HG03064 (cell line): ENCODE results near the gene NCBP1.
"Not testable (repeated sequence)": the region's sequence is repeated elsewhere in the genome, so short reads cannot be mapped to it uniquely, and the experiment has no call there.

ENCODE experiments used
- ATAC-seq: cut with Tn5 transposase; IDR thresholded peaks from one replicate; pipeline ENCODE4 v1.9.1; 2021; ENCODE audit warnings: low read depth; ENCODE audit not compliant: unreplicated experiment

NCBP1 gene, protein sequence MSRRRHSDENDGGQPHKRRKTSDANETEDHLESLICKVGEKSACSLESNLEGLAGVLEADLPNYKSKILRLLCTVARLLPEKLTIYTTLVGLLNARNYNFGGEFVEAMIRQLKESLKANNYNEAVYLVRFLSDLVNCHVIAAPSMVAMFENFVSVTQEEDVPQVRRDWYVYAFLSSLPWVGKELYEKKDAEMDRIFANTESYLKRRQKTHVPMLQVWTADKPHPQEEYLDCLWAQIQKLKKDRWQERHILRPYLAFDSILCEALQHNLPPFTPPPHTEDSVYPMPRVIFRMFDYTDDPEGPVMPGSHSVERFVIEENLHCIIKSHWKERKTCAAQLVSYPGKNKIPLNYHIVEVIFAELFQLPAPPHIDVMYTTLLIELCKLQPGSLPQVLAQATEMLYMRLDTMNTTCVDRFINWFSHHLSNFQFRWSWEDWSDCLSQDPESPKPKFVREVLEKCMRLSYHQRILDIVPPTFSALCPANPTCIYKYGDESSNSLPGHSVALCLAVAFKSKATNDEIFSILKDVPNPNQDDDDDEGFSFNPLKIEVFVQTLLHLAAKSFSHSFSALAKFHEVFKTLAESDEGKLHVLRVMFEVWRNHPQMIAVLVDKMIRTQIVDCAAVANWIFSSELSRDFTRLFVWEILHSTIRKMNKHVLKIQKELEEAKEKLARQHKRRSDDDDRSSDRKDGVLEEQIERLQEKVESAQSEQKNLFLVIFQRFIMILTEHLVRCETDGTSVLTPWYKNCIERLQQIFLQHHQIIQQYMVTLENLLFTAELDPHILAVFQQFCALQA

DNA sequence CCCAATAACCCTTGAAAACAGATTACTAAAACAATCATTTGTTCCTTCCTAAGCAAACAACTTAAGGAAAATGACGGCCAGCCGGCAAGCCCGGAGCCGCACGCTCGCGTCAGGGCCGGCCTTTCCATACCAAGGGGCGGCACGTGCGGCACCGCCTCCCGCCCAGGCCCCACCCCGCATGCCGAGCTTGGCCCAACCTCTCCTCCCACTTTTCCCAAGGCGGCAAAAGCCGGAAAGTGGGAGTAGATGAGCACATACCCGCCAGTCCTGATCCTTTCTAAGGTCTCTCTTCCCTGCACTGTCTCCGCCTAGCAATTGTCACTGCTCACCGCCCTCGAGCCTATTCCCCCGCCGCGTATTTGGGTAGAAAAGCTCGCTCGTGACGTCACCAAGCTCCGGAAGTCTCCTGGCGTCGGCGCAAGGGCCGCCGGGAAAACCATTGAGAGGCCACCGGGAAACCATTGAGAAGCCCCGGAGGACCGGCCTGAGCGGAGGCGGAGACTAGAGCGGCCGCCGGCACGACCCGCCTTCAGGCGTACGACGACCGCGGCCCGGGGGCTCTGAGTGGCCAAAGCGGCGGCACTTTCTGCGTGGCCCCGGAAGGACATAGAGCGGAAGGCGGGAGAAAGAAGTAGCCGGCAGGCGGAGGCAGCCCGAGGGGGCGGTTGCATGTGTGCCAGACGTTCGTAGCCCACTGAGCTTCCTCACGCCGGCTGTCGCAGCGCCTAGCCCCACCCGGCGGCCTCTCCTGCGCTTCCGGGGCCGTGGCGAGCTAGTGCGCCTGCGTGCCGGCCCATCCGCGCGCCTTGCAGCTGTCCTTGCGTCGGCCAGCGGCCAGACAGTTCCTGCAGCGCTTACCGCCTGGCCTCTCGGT lies at the start of gene NCBP1, which contains the start of gene TSTD2:
TSS of gene NCBP1 (plus strand) at position 837 of the 874 bp plus-strand sequence. CDS start 61 bp downstream, outside the sequence.
TSS of gene TSTD2 (minus strand) at position 384 of the 874 bp plus-strand sequence. CDS start 5,806 bp downstream, outside the sequence.
- peak; percentile 88 for ATAC-seq

DNA sequence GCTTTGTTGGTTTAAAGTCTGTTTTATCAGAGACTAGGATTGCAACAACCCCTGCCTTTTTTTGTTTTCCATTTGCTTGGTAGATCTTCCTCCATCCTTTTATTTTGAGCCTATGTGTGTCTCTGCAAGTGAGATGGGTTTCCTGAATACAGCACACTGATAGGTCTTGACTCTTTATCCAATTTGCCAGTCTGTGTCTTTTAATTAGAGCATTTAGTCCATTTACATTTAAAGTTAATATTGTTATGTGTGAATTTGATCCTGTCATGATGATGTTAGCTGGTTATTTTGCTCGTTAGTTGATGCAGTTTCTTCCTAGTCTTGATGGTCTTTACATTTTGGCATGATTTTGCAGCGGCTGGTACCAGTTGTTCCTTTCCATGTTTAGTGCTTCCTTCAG lies 48.8 kb upstream of the NCBP1 start:
- ATAC-seq = not testable (repeated sequence)

DNA sequence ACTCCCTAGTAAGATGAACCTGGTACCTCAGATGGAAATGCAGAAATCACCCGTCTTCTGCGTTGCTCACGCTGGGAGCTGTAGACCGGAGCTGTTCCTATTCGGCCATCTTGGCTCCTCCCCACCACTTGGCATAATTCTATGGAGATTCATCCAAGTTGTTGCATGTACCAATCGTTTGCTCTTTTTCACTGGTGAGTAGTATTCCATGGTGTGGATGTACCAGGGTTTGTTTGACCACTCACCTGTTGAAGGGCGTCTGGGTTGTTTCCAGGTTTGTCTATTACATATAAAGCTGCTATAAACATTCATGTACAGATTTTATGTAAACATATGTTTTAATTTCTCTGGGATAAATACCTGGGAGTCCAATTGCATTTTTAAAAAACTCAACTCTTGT lies 46.7 kb upstream of the NCBP1 start:
- ATAC-seq = not testable (repeated sequence)

DNA sequence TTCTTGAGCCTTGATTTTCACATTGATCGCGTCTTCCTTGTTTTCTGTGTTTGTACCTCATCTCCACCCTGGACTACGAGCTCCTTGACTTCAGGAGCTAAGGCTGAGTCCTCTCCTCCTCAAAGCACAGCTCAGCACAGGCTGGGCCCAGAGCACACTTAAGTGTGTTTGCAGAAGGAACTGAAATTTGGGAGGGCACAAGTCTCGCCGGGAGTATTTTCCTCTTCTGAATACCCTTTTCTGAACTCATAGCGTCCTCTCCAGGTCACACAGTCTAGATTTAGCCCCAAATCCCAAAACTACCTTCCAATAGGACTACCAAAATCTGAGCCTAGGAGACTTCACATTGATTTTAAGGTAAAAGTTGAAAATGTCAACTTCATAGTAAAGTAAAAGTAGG lies 42.1 kb upstream of the NCBP1 start:
- no peak for ATAC-seq

DNA sequence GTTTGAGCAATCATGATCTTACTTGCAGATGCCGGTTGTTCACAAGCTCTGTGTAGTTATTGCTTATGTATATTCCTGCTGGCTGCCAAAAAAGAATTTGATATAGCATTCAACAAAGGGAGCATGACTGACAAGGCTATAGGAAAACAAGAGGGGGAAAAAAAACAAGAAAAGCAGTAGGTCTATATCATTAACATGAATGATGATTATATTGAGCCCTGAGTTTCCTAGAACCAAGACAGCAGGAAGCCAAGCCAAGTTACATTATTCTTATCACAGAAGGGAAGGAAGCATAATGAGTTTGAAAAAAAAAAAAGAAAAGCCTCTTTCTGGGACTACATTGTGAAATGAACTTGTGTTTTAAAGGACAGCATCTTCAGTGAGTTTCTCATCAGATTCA lies 41.5 kb upstream of the NCBP1 start:
- no peak for ATAC-seq

DNA sequence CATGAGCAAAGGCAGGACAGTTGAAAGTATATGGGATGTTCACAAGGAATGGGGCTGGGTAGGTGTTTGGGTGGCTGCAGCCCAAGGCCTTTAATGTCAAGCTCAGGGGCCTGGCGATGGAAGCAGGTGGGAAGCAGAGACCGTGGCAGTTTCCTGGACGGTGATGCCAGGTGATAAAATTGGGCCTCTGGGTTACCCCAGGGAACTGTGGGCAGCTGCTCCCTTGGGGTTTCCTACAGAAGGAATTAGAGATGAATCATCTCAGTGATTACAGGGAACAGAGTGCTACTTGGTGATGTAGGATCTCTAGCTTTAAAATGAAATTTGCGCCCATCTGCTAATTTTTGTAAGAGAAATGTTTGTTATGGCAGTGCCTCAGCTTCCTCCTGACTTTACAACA lies 39.7 kb upstream of the NCBP1 start:
- no peak for ATAC-seq

DNA sequence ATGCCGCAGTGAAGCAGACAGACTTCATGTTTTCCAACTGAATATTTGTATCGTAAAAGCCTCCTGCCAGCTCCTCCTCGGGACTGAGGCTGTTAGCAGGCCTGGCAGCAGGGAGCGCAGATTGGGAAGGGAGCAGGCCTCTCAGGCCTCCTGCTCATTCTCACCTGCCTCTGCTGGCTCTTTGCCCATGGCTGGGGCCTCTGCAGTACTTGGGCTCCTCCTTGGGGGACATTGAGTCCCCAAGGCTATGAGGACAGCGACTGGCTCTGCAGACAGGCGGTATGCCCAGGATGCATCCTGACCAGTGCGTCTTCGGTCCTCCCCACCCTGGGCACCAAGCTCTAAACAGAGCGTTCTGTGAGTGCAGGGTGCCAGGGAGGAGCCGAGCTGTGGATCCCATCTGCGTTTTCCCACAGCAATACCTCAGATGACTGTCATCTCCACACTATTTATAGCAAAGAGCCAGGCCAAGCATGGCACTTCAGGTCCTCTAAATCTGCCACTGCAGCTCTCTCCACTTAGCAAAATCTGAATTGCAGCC lies 39.2 kb upstream of the NCBP1 start:
- no peak for ATAC-seq

DNA sequence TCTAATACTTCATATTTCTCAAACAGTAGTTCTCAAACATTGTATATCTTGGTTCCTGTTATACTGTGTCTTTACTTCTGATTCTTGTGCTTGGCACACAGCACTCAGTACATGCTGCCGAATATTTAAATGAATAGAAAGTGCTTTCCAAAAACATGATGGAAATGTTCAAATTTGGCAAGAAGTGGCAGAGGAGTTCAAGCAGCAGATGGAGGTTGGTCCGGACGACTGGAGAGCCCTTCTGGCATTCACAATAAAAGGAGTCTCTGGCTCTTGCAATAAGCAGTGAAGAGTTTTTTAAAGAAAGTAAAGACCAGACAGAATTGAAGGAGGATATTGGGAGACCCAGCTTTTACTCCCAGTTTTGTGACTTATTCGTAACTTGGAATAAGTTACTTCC lies 36.7 kb upstream of the NCBP1 start:
- ATAC-seq = no peak

DNA sequence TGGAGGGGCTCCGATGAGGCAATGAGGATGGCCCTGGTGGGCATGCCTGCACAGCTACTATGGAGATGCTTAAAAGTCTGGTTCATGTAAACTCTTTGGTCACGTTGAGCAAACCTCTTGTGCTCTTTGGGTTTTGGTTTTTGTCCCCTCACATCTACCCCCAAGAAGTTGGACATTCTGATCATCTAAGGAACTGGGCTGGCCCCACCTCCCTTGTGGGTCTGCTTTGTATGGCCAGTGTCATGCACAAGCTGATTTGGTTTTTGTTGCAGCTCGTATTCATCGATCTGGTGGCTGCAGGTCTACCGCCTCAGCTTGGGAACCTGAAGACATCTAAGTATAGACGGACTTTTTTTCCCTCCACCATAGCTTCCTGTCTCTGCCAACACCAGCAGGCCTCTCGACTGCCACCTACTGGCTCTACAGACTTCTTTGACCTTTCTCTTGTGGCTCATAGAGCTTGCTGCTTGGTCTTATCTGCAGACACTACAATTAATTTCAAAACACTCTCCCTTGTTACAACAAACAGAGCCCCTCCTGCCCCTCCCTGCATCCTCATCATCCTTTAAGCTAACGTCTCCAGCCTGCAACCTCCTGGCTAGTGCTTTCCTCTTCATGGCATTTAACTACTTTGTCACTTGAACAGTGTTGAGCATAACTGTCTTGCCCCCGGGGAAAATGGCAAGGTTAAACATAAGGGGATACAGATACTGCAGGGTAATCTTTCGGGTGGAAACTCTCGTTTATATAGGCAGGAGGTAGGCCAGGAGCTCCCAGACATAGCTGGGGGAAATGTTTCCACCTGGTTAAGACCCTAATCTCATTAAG lies 34.9 kb upstream of the NCBP1 start:
- ATAC-seq = peak; percentile 72

DNA sequence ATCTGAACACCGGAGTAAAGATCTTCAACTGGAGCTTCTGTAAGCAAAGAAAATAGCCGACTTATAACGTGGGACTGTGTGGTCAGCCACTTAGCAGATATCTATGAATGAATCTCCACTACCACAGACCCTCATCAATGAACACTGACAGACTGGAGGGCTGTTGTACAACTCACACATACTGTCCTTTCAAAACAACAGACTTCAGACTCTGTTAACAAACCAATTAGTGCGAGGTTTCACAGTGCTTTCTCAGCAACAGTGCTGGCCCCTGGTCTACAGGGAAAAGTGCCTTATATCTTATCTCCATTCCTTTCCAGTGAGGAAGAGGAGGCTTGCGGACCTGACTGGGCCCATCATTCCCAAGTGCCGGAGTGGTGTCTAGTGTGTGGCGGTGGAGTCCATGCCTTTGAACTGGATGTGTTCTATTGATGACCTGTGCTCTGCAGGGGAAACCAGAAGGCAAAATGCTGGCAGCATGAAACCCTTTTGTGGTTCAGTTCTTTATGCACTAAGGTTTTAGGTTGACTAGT lies 34.2 kb upstream of the NCBP1 start:
- no peak for ATAC-seq

DNA sequence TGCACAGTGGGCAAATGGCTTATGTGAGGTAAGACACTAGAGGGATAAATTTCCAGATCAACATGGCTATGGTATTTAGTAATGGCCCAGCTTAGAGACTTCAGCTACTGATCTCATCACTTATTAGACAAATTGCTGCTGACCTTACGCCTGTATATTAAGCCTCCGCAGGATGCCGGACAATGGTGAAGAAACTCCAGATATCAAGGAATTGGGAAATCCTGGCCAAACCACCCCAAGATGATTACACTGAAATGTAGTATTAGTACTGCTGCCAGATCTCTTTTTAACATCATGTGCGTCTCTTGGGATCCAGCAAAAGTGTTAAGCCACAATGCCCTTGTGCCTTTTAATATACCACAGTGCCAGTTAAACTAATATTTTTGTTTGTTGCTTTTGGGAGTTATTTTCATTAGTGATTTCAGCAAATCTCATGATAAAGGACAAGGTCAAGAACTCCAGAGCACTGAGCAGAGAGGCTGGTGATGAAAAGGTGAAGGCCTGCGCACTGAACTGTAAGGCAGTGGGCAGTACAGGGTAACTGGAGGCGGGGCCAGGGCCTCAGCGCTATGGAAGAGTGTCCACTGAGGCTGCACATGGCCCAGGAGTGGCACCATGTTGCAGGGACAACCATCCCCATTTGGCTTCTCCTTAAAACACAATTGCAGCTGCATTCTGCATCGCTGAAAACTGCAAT lies 32.9 kb upstream of the NCBP1 start:
- ATAC-seq = no peak

DNA sequence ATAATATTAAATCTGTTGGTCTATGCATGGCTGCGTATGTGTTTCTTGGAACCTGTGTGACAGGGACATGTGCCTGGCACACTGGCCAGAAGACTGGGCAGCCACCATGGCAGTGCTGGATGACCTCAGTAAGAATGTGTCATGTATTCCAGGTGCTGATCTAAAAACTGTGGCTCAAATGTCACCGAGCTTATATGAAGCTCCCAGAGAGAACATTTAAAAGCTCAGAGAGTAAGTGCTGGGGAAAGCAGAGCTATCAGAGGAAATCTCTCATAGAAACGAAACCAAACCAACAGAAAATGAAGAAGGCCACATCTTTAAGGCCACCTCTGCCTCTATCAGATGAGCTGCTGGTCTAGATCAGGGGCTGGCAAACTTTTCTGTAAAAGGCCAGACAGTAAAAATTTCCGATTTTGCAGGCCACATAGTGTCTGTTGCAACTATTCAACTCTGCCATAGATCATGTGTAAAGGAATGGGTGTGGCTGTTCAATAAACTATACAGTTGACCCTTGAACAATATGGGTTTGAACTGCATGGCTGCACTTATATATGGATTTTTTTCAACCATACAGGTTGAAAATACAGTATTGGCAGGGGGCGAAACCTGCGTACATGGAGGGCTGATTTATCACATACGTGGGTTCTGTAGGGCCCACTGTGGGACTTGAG lies 32.3 kb upstream of the NCBP1 start:
- no peak for ATAC-seq

DNA sequence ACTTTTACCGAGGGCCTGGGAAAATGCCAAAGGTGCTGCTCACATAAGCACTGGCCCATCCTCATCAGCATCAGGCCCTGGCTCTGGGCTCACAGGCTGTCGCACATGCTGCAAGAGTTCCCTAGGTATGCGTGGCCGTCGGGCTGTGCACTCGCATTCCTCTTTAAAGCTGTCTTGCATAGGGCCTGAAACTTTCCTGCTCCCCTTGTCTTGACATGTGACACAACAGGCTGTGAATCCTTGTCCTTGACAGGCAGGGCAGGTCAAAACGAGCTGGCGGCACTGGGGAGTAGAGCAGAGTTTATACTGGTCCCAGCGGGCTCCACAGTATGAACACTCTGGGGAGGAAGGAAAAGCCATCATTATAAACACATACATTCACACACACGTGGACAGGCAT lies 31.2 kb upstream of the NCBP1 start:
- ATAC-seq = no peak

DNA sequence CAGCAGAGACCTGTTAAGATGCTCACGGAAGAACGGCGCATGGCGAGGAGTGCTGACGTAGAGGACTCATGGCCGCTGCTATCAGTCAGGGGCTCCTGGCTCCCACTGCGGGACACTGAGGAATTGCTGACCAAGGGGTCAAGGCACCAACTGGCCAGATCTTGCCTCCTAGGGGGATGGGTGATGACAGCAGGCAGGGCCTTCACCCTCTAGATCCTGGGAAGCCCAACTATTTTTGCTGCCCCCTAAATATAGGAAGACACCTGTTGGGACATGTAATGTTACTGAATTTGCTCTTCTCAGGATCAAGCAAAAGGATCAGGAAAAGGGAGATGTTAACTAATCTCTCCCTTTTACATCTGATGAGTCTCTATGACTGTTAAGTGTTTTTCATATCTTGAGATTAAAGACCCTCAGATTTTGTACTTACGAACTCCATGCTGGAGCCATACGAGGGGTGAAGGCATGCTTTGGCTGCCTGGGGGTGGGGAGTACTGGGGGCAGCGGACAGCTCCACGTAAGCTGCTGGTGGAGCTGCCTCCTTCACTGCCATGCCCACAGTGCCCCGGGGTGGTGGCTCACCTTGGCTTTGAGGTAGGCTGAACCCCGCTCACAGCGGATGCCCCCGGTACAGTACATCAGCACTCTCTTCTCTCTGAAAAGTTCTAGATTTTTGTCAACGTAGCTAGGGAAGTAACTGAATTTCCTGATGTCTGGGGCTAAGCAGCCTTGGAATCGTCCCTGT lies 28.5 kb upstream of the NCBP1 start:
- ATAC-seq = no peak

DNA sequence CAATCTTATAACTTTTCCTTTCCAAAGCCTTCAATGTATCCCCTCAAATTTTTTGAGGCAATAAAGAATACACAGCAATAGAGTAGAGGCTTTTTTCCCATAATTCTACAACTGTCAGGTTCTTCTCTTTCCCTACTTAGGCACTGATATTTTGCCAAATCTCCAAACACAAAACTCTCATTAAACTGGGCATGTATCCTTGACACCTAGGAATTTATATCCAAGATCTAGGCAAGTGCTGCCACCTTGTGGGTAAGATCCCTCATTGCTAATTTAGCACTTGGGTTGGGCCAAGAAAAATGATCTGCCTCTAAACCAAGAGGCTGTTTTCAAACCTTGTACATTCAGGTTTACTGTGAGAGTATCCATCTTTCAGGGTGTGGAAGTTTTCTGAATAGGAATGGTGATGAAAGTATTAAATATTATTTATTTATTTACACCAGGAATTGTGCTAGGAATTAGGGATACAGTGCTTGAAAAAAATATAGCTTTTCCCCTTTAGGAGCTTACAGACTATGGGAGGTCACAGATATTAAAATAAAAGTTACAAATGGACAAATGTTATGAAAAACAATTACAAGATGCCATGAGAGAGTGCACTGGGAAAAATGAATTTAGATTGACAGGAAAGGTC lies 18.1 kb upstream of the NCBP1 start:
- no peak for ATAC-seq

DNA sequence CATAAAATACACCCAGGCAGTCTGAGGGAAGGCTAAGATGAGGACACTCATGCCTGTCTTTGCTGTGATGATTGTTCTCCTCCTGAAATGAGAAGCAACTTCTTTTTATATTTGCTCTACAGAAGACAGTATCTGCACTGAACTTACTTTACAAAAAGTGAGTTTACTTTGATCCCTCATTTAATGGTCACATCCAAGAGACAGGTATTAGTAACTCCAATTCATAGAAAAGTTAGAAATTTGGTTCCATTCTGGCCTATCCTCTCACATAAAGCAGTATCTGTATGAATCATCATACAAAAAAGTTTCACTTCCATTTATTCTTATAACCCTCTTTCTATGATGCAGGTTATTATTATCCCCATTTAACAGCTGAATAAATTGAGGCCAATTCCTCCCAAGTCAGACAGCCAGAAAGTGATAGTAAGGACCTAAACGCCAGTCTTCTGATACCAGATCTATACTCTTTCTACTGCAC lies 15.6 kb upstream of the NCBP1 start:
- no peak for ATAC-seq

DNA sequence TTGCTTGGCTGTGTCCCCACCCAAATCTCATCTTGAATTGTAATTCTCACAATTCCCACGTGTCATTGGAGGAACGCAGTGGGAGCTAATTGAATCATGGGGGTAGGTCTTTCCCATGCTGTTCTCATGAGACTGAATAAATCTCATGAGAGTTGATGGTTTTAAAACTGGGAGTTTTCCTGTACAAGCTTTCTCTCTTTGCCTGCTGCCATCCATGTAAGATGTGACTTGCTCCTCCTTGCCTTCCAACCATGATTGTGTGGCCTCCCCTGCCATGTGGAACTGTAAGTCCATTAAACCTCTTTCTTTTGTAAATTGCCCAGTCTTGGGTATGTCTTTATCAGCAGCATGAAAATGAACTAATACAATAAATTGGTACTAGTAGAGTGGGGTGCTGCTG lies 13.6 kb upstream of the NCBP1 start:
- not testable (repeated sequence) for ATAC-seq
